GM06990 (cell line): ENCODE results near the gene DLX4.

Experiments
- DNase-seq: peaks from one replicate; pipeline ENCODE4 v3.0.0-alpha.2; 2011; ENCODE audit not compliant: insufficient read length; ENCODE audit errors: extremely low read depth
- H3K27me3 ChIP-seq: replicated peaks from 2 replicates; pipeline ENCODE4 v1.6.0; 2011; ENCODE audit warnings: low read length; ENCODE audit not compliant: control insufficient read depth, insufficient read depth
- H3K36me3 ChIP-seq: 2 replicates; pipeline ENCODE4 v1.5.1; 2011; ENCODE audit warnings: low read length; ENCODE audit not compliant: control insufficient read depth, insufficient read depth
- H3K4me3 ChIP-seq: replicated peaks from 2 replicates; pipeline ENCODE4 v1.5.1; 2011; ENCODE audit warnings: low read depth, mild to moderate bottlenecking, control low read depth, low read length
- CTCF ChIP-seq: IDR thresholded peaks from 2 replicates; pipeline ENCODE4 v1.5.1; 2011; ENCODE audit warnings: low read length, control low read depth, mild to moderate bottlenecking, inconsistent platforms; ENCODE audit not compliant: insufficient read depth, poor library complexity, severe bottlenecking

DLX4 gene

DNA sequence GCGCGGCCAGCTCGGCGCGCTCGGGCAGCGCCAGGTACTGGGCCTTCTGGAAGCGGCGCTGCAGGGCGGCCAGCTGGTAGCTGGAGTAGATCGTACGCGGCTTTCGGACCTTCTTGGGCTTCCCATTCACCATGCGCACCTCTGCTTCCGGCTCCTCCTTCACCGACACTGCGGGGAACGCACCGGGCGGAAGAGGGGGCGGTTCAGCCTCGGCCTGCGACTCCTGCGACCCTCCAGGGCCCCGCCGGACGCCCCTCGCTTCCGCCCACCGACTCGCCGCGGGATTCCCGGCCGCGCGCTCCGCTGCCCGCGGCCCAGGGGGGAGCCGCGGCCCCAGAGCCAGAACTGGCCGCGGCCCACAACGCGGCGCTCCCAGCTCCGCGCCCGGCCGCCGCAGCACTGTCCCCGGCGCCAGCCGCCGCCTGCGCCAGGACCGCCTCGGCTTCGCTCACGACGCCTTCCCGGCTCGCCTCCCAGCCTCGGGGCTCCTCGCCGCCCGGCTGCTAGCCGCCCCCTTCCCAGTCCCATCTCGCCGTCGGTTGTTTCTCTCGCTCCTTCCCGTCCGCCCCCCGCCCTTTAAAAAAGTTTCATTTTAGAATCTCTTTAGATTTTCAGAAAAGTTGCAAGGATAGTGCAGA, 24.6 kb downstream of the DLX4 start:
- H3K27me3 ChIP-seq: peaks cover 9% of the 10 kb centered on the region
- TF ChIP-seq CTCF: no peak
- no peak for DNase-seq
- no peaks in the 10 kb centered on the region for H3K36me3 ChIP-seq
- H3K4me3 ChIP-seq: peak overlapping the region; percentile 34

- peak overlapping the region; percentile 34 for H3K4me3 ChIP-seq
- H3K36me3 ChIP-seq: no peaks in the 10 kb centered on the region
- no peak for DNase-seq
- H3K27me3 ChIP-seq: peaks cover 9% of the 10 kb centered on the region
- TF ChIP-seq CTCF: no peak
Observed at GRCh38 chr17:49994085-49995054, 25.4 kb downstream of the DLX4 start.

- no peak for DNase-seq
- H3K27me3 ChIP-seq: peaks cover 9% of the 10 kb centered on the region
- no peak within 1 kb of the TSS; the same call in 1 of the 2 replicates for H3K4me3 ChIP-seq
- TF ChIP-seq CTCF: no peak
- H3K36me3 ChIP-seq: no peaks in the 10 kb centered on the region
Observed at GRCh38 chr17:49995055-49995738, 26.2 kb downstream of the DLX4 start, which contains the start of gene DLX3. Gene DLX3 (minus strand): TSS chr17:49995224. CDS start chr17:49994998, 226 bp downstream.

- no peaks in the 10 kb centered on the region for H3K36me3 ChIP-seq
- H3K27me3 ChIP-seq: peaks cover 9% of the 10 kb centered on the region
- no peak for DNase-seq
- no peak for TF ChIP-seq CTCF
- H3K4me3 ChIP-seq: no peak overlapping the region
Observed at GRCh38 chr17:49996121-49996494, 27.1 kb downstream of the DLX4 start.

GRCh38 chr17:49996495-49997300, 27.7 kb downstream of the DLX4 start:
- DNase-seq: peak; percentile 52
- peaks cover 9% of the 10 kb centered on the region for H3K27me3 ChIP-seq
- TF ChIP-seq CTCF: peak; percentile 99
- no peak overlapping the region for H3K4me3 ChIP-seq
- H3K36me3 ChIP-seq: no peaks in the 10 kb centered on the region
